ENCODE measurements around the gene IFNGR2. TPM values are rescaled to one million over a fixed set of nuclear protein-coding genes. Genes with fewer than 3 reads are reported as not detected.

Gene IFNGR2
- total and polyA plus RNA-seq, 2 donors (not counting 3 experiments of a cell fraction or from before 2014, with no cell fraction given) = 44.2 to 46.1 TPM

DNA sequence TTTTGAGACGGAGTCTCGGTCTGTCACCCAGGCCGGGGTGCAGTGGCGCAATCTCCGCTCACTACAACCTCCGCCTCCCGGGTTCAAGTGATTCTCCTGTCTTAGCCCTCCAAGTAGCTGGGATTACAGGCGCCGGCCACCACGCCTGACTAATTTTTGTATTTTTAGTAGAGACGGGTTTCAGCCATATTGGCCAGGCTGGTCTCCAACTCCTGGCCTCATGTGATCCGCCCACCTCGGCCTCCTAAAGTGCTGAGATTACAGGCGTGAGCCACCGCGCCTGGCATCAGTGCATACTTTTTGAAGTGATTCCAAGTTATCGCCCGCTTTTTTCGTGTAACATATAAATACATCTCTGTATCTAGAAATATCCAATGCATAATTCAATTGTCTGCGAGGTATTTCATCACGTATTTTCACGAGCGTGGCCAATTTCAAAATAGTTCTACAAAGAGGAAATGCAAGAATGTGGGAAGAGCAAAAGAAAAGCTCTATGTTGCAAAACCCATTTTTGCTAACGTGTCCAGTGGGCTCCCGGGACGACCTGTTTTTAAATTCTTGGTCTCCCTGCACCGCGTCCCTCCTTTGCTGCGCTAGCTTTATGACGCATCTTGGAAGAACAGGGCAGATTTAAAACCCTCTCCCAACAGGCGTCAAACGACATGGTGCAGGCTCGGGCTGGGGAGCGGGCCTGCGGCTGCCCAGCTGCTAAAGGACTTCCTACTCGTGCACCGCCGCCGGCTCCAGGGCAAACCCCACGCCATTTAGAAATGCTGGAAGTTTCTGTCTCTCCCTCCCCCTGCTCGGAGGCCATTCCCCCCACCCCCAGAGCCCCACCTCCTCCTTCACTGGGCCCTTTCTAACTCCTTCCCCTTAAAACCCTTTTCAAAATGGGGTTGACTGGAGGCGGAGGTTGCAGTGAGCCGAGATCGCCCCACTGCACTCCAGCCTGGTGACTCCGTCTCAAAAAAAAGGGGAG, 923 bp upstream of the IFNGR2 start:
- Histone ChIP-seq H3K36me3 (ENCODE audit: control insufficient read depth in 2 of 2, extremely low read depth in 1 of 2, insufficient read depth in 2 of 2, low read length in 2 of 2) (no peaks in the 10 kb centered on the region), H3K79me2 (ENCODE audit: control insufficient read depth, insufficient read depth, low read length) (peaks cover 39% of the 10 kb centered on the region), H3K4me2 (ENCODE audit: insufficient read depth, low read length) (no peak overlapping the region), H3K9ac (replicated peaks; ENCODE audit: extremely low read depth, insufficient read depth, low read length) (no peak overlapping the region), H3K4me1 (ENCODE audit: control insufficient read depth, extremely low read depth, insufficient read depth, low read length) (peaks cover 7% of the 10 kb centered on the region), H3K9me1 (replicated peaks; ENCODE audit: control insufficient read depth, extremely low read depth, insufficient read depth, low read length) (no peaks in the 10 kb centered on the region), H3K4me3 (replicated peaks in 1 of 3; ENCODE audit: insufficient read depth in 1 of 3, low read depth in 1 of 3, low read length in 3 of 3) (peak overlapping the region in 2 of 3 experiments; percentile 26 to 95), H4K20me1 (replicated peaks; ENCODE audit: control insufficient read depth, extremely low read depth, insufficient read depth, low read length) (no peaks in the 10 kb centered on the region), H3K9me3 (replicated peaks; ENCODE audit: control insufficient read depth, insufficient read depth, low read length) (no peaks in the 10 kb centered on the region), H3K27ac (ENCODE audit: insufficient read depth, low read depth, low read length) (no peak overlapping the region), H3K27me3 (ENCODE audit: control insufficient read depth in 2 of 2, insufficient read depth in 2 of 2, low read length in 2 of 2) (no peaks in the 10 kb centered on the region), H2AFZ (ENCODE audit: low read depth, low read length) (peak overlapping the region; percentile 67)
- dilution Hi-C loops (cut with MboI; ENCODE audit: extremely low pct_ligation_motif_present, low sequenced_read_pairs) = no loop called here
- peak; percentile 38 for FAIRE-seq
- POLR2A ChIA-PET = interaction anchor here (0.9 kb wide), 1 partner anchor 23 kb away, joined by 3 read pairs; no protein-coding TSS in a partner anchor
- intact Hi-C loops (cut with micrococcal nuclease) = no loop called here
- no peak for TF ChIP-seq MYC (IDR thresholded peaks at IDR 0.05; ENCODE audit: low read depth, low read length)
- no peak for TF ChIP-seq POLR2A (IDR thresholded peaks at IDR 0.05; ENCODE audit: low read depth, low read length)
- TF ChIP-seq, protein P1, sequence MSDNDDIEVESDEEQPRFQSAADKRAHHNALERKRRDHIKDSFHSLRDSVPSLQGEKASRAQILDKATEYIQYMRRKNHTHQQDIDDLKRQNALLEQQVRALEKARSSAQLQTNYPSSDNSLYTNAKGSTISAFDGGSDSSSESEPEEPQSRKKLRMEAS (IDR thresholded peaks at IDR 0.05; ENCODE audit: insufficient read depth, insufficient read length) = no peak
- no peak for TF ChIP-seq FOS (IDR thresholded peaks at IDR 0.05; ENCODE audit: borderline replicate concordance, insufficient read depth, low read length)
- TF ChIP-seq GATA2 (IDR thresholded peaks at IDR 0.05; ENCODE audit: insufficient read depth, insufficient read length, low read depth, low read length) = no peak
- no peak for TF ChIP-seq EZH2 (IDR thresholded peaks at IDR 0.05; ENCODE audit: borderline replicate concordance, low read depth, low read length, severe bottlenecking)
- TF ChIP-seq, protein P2, sequence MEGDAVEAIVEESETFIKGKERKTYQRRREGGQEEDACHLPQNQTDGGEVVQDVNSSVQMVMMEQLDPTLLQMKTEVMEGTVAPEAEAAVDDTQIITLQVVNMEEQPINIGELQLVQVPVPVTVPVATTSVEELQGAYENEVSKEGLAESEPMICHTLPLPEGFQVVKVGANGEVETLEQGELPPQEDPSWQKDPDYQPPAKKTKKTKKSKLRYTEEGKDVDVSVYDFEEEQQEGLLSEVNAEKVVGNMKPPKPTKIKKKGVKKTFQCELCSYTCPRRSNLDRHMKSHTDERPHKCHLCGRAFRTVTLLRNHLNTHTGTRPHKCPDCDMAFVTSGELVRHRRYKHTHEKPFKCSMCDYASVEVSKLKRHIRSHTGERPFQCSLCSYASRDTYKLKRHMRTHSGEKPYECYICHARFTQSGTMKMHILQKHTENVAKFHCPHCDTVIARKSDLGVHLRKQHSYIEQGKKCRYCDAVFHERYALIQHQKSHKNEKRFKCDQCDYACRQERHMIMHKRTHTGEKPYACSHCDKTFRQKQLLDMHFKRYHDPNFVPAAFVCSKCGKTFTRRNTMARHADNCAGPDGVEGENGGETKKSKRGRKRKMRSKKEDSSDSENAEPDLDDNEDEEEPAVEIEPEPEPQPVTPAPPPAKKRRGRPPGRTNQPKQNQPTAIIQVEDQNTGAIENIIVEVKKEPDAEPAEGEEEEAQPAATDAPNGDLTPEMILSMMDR (IDR thresholded peaks at IDR 0.05; ENCODE audit: extremely low read depth in 1 of 2, insufficient read depth in 1 of 2, low read depth in 1 of 2, low read length in 2 of 2) = no peak
- TF ChIP-seq POLR2AphosphoS5 (IDR thresholded peaks at IDR 0.05; ENCODE audit: insufficient read depth, low read depth, low read length) = no peak
- TF ChIP-seq JUN (IDR thresholded peaks at IDR 0.05; ENCODE audit: borderline replicate concordance, insufficient read depth, insufficient read length, low read depth) = no peak
- peak; percentile 53 for DNase-seq (ENCODE audit: low read depth, low spot score)
- CTCF ChIA-PET = interaction anchor here (0.6 to 1.5 kb wide), 9 partner anchors 10 to 205 kb away, joined by 3 to 10 read pairs (median 3); no protein-coding TSS in a partner anchor
- BruUV-seq (replicated peaks) = no TSS peak

Data from endothelial cell of umbilical vein (primary cell).